ENCODE results near the gene FRYL. TPM values are rescaled to one million over a fixed set of nuclear protein-coding genes. Genes with fewer than 3 reads are reported as not detected.

The FRYL gene
- total and polyA plus RNA-seq, 2 experiments from 2014 or later, result 15.7 to 82.3 TPM

GRCh38 chr4:48767055-48767929 is 12.8 kb downstream of the FRYL start:
- Histone ChIP-seq H3K79me2 (peaks cover 100% of the 10 kb centered on the region), H4K20me1 (ENCODE audit: insufficient read depth, poor library complexity, severe bottlenecking) (peaks cover 14% of the 10 kb centered on the region), H3K4me1 (ENCODE audit: insufficient read depth) (no peaks in the 10 kb centered on the region), H3K36me3 (replicated peaks; ENCODE audit: insufficient read depth, low read depth) (no peaks in the 10 kb centered on the region), H3K27me3 (no peaks in the 10 kb centered on the region), H2AFZ (no peak overlapping the region), H3K4me2 (no peak overlapping the region), H3K4me3 (no peak overlapping the region), H3K9me2 (replicated peaks; ENCODE audit: insufficient read depth) (no peaks in the 10 kb centered on the region), H3K27ac (no peak overlapping the region), H3K9me3 (ENCODE audit: low read depth) (no peaks in the 10 kb centered on the region)
- DNase-seq (ENCODE audit: low spot score), result no peak
- WGBS (ENCODE audit: low lambda C conversion rate, missing lambda C conversion rate), result 96% methylated on average over 12 of the region's 12 CpGs
- TF ChIP-seq CTCF (IDR thresholded peaks at IDR 0.05; ENCODE audit: poor library complexity), result no peak
- no peak for TF ChIP-seq EZH2phosphoT487 (IDR thresholded peaks at IDR 0.05; ENCODE audit: low read depth, severe bottlenecking, unreplicated experiment)
- TF ChIP-seq EZH2 (IDR thresholded peaks at IDR 0.05; ENCODE audit: borderline replicate concordance), result no peak

GRCh38 chr4:48766131-48766792 is 13.8 kb downstream of the FRYL start:
- H3K9me3 ChIP-seq (ENCODE audit: low read depth), result no peaks in the 10 kb centered on the region
- no peaks in the 10 kb centered on the region for H3K27me3 ChIP-seq
- H3K27ac ChIP-seq, result no peak overlapping the region
- TF ChIP-seq CTCF (IDR thresholded peaks at IDR 0.05; ENCODE audit: poor library complexity), result no peak
- no peak for TF ChIP-seq EZH2phosphoT487 (IDR thresholded peaks at IDR 0.05; ENCODE audit: low read depth, severe bottlenecking, unreplicated experiment)
- TF ChIP-seq EZH2 (IDR thresholded peaks at IDR 0.05; ENCODE audit: borderline replicate concordance), result no peak
- no peak overlapping the region for H3K4me2 ChIP-seq
- H3K4me1 ChIP-seq (ENCODE audit: insufficient read depth), result no peaks in the 10 kb centered on the region
- H4K20me1 ChIP-seq (ENCODE audit: insufficient read depth, poor library complexity, severe bottlenecking), result peaks cover 9% of the 10 kb centered on the region
- H3K36me3 ChIP-seq (replicated peaks; ENCODE audit: insufficient read depth, low read depth), result no peaks in the 10 kb centered on the region
- peak; percentile 10 for DNase-seq (ENCODE audit: low spot score)
- no peaks in the 10 kb centered on the region for H3K9me2 ChIP-seq (replicated peaks; ENCODE audit: insufficient read depth)
- no peak overlapping the region for H2AFZ ChIP-seq
- H3K79me2 ChIP-seq, result peaks cover 100% of the 10 kb centered on the region
- no peak overlapping the region for H3K4me3 ChIP-seq
- WGBS (ENCODE audit: low lambda C conversion rate, missing lambda C conversion rate), result 89% methylated on average over 4 of the region's 4 CpGs

DNA sequence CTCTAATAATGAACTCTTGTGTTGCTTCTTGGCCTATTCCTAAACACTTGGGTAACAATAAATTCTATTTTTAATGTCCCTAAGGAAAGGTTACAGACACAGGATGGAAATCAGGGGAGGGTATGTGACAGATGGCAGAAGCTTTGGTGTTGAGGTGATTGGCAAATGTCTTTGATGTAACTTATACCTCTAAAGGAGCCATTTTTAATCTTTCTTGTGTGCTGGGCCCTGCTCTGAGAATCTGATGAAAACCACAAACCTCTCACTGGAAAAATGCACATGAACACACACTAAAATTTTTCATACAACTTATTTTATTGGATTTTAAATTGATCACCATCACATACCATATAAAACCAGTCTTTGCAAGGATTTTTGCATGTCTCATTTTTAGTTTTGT is 17.7 kb downstream of the FRYL start:
- H3K9me2 ChIP-seq (replicated peaks; ENCODE audit: insufficient read depth), result no peaks in the 10 kb centered on the region
- no peaks in the 10 kb centered on the region for H3K4me1 ChIP-seq (ENCODE audit: insufficient read depth)
- no peaks in the 10 kb centered on the region for H3K9me3 ChIP-seq (ENCODE audit: low read depth)
- H3K36me3 ChIP-seq (replicated peaks; ENCODE audit: insufficient read depth, low read depth), result no peaks in the 10 kb centered on the region
- H3K27me3 ChIP-seq, result no peaks in the 10 kb centered on the region
- no peaks in the 10 kb centered on the region for H4K20me1 ChIP-seq (ENCODE audit: insufficient read depth, poor library complexity, severe bottlenecking)
- no peak overlapping the region for H2AFZ ChIP-seq
- DNase-seq (ENCODE audit: low spot score), result no peak
- TF ChIP-seq CTCF (IDR thresholded peaks at IDR 0.05; ENCODE audit: poor library complexity) (no peak), EZH2 (IDR thresholded peaks at IDR 0.05; ENCODE audit: borderline replicate concordance) (no peak), EZH2phosphoT487 (IDR thresholded peaks at IDR 0.05; ENCODE audit: low read depth, severe bottlenecking, unreplicated experiment) (no peak)
- H3K79me2 ChIP-seq, result peaks cover 89% of the 10 kb centered on the region
- H3K4me2 ChIP-seq, result no peak overlapping the region
- no peak overlapping the region for H3K27ac ChIP-seq
- no peak overlapping the region for H3K4me3 ChIP-seq

Measured in hepatocyte (in vitro differentiated cells).